ENCODE data around the gene CAMKMT.

The CAMKMT gene

DNA sequence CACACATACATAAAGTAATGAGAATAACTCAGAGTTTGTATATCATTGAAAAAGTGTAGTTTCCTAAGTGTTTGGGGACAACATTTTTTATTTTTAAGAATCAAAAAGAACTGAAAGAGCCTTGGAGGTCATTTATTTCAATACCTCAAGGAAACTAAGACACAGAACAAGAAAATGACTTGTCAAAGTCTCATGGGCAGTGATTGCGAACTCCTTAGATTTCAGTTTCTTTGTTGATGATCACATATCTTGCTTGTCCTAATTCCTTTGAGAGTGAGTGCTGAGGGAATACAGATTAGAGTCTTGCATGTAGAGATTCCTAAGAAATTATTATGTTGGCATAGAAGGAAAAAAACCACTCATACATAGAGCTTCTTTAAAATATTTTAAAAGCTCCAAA lies 243.8 kb downstream of the CAMKMT start:
- no peak for DNase-seq

DNA sequence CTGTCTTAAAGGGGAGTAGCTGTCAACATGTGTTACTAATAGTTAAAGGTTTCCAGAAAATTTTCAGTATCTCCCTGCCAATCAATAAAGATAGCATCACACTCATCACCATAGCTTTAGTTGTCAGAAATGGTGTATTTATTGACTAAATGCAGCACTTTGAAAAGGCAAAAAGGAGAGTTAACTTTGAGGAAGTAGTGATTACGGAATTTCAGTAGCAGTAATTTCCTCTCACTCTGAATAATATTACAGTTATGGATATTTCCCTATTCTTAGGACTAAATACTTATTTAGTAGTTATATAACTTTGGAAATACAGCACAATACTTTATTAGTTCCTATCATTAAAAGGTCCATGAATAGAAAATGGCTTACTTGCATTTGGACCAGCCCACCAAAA lies 250.5 kb downstream of the CAMKMT start:
- DNase-seq: no peak

DNA sequence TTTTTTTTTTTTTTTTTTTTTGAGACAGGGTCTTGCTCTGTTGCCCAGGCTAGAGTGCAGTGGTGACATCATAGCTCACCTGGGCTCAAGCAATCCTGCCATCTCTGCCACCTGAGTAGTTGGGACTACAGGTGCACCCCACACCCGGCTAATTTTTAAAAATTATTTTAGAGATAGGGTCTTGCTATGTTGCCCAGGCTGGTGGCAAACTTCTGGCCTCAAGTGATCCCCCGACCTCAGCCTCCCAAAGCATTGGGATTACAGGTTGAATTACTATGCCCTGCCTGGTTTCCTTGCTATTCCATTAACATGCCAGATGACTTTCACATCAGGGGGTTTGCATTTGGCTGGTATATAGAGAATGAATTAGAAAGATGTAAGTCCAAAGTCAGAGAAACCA lies 253.2 kb downstream of the CAMKMT start:
- DNase-seq: no peak

DNA sequence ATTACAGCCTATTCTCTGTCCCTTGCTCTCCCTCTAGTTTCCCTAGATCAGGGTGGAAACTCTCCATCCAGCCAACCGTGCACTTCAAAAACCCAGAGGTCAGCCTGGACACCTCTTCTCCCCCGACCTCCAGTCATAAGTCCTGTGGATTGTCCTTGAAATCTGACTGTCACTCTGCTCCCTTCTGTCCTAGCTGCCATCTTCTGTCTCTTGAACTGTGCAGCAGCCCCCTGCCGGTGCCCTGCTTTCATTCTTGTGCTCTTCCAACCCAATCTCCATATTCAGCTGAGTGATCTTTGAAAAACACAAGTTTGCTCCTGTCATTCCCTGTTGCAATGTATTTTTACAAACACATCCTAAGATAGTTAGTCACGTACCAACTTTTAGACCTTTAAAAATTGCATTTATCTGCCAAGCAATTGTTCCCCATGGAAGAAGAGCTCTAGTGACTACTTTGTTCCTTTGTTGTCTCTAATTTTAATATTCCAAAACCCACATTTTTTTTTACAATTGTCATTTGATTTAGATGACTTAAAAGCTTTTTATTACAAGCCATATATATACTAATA lies 254.3 kb downstream of the CAMKMT start:
- no peak for DNase-seq

DNA sequence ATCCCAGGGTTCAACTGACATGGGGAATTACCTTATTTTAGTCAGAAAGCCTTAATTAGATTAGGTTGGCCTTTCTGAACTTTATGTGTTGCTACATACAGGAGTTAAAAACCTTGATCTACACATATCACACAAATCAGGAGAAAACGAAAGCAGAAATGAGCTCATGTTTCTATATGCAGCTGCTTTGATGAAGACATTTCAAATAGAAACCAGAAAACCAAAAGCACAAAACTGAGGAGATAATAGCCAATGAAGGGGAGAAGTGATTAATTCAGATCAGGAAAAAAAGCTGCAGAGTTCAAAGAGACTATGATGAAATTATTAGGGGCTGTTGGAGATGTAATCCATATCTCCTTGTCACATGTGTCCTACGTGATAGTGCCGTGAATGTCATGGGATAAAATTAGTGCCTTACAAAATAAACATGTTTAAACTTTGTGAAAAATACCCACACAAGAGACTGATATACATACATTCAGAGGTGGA lies 255.0 kb downstream of the CAMKMT start:
- DNase-seq: no peak

DNA sequence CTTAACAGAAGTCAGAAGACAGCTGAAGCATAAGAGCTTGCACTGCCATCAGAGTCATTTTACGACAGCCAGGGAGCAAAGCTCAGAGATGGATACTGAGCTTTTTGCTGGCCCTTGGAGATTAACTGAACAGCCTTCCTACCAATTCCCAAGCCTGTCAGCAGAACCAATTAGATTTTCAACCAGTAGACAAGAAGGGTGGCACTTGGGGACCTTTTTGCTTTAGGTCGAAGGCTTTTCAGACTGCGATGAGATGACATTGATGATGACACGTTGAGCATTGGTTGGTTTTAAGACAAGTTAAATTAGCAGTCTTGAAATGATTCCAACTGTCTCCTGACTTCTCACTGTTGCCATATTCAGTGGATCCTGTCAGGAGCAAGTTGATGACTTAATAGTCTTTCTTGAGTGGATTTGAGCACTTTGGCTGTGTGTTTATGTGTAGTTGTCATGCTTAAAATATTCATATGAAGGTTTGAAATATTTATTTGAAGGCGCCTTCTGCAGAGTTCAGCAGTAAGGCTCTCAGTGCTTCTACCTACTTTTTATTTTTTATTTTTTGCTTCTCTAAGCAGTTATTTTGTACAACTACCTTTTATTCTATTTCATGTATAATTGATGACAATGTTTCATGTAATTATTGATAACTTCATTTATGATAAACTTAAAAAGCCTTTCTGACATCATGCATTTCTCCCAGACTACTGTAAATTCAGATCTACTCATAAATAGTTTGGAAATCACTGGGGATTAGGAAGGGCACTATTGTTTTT lies 256.7 kb downstream of the CAMKMT start:
- DNase-seq: no peak

DNA sequence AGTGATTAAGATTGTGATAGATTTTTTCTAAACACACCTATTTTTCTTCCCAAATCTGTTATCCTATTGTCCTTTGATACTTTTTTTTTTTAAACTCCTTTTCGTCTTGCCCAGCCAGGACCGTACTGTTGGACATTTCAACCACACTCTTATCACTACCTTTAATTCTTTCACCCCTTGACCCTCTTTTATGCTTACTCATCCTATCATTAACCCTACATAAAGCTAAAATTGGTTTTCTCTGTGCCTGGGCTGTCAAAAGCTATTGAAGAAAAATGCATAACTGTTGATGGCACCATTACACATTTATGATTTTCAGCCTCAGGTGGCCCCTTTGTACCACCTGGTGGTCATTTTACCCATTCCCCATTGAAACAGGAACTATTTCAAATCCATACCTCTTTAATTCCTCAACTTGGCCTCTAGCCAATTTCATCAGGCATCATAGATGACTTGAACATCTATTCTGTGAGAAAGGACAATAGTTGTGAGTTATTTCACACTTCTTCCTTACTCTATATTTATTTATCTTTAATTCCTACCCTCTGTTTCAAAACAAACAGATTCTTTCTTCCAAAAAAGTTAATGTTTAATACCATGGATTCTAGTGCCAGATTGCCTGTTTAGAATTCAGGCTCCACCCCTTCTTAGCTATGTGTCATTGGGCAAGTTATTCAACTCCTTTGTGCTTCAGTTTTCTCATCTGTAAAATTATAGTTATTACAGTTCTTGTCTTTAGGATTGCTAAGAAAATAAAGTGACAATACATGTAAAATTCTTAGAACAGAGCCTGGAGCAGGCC lies 258.6 kb downstream of the CAMKMT start:
- no peak for DNase-seq

DNA sequence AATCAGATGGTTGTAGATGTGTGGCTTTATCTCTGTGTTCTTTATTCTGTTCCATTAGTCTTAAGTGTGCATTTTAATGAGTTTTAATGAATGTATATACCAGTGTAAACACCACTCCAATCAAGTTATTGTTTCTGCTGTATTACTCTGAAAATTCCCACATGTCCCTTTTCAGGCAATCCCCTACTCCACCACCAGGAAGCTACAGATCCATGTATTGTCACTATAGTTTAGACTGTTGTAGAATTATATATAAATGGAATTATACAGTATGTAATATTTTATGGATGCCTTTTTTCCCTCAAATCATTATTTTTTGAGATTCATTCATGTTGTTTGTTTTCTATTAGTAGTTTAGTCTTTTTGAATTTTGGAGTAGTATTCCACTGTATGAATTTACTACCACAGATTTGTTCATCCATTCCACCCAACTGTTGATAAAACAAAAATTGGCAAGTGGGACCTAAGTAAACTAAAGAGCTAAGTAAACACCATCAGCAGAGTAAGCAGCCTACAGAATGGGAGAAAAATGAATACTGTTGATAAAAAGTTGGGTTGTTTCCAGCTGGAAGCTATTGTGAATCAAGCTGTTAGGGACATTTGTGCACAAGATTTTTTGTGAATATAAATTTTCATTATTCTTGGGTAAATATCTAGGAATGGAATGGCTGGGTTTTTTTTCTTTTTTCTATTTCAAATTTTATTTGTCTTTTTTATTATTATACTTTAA lies 262.0 kb downstream of the CAMKMT start:
- peak; percentile 76 for DNase-seq

DNA sequence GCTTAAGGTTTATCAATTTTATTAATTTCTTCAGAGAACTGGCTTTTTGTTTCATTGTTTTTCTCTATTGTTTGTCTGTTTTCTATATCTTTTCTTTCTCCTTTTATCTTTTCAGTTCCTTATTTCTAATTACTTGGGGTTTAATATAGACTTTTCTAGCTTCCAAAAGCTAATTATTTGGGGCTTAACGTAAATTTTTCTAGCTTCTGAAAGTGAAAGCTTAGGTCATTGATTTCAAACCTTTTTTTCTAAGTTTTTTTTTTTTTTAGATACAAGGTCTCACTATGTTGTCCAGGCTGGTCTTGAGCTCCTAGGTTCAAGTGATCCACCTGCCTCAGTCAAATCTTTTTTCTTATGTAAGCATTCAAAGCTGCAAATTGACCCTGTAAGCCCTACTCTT lies 266.6 kb downstream of the CAMKMT start:
- DNase-seq: no peak

DNA sequence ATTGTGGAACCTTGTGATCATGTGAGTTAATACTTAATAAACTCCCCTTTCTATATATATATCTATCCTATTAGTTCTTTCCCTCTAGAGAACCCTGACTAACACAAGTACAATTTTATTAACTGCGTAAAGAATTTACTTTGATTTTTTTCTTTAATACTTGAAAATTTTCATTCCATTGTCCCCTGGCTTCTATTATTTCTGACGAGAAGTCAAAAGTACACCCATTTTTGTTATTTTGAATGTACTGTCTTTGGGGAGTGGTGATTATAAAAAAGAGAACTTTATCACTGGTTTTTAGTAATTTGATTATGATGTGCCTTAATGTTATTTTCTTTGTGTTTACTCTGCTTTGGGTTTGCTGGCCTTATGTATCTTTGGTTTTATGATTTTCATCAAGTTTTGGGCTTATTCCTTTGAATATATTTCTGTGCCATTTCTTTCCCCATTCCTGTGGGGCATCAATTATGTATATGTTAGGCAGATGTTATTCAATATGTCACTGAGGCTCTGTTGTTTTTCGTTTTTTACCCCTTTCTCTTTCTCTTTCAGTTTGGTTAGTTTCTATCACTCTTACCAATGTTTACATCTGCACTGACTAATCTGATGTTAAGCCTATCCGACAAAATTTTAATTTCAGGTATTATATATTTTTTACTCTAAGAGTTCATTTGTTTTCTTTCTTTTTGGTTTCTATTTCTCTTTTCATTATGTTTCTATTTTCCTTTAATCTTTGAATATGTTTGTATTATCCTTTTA lies 271.4 kb downstream of the CAMKMT start:
- DNase-seq: no peak

DNA sequence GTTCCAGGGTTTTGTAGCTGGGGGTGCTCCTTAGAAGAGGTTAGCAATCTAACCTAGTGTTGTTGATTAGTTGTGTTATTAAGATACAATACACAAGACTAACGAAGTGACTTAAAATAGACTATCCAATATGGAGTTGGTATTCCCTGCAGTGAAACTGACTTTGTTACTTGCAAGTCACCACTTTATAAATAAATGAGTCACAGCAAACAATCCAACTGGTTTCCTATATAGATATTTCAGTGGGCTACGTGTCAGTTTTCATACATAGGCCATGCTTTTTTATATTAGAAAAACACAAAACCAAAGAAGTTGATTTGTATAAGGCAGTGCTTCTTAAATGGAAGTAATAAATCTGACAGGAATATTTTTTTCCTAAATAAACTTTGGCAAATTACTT lies 274.0 kb downstream of the CAMKMT start:
- no peak for DNase-seq

DNA sequence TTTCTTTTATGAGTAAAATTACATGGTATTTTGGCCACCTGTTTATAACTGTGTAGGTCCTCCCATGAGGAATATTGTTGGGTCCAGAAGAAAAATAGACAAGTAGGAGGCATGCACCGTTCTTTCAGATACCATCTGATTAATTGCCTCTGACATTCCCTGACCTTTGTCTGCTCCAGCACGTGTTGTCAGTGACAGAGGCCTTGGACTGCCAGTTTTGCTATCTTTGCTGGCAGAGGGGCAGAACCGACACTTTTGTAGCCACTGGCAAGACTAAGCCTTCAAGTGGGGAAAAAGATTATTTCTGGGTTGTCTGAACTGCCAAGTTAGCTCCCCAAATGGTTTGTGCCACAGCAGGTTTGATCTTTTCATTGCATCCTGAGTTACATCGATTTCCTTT lies 276.9 kb downstream of the CAMKMT start:
- no peak for DNase-seq

DNA sequence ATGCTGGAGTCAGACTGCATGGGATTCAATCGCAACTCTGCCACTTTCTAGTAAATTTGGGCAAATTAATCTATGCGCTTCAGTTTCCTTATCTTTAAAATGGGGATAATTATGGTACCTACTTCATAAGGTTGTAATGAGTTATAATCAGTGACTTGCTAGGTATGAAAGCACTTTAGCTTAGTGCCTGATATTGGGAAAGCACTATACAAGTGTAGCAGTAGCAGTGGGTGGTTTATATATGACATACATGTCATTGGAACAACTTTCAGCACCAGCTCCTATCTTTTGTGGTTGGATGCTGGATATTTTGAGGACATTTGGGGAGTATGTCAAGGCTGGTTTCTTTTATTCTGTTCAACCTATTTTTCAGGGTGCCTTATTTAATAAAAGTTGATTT lies 277.7 kb downstream of the CAMKMT start:
- DNase-seq: no peak

DNA sequence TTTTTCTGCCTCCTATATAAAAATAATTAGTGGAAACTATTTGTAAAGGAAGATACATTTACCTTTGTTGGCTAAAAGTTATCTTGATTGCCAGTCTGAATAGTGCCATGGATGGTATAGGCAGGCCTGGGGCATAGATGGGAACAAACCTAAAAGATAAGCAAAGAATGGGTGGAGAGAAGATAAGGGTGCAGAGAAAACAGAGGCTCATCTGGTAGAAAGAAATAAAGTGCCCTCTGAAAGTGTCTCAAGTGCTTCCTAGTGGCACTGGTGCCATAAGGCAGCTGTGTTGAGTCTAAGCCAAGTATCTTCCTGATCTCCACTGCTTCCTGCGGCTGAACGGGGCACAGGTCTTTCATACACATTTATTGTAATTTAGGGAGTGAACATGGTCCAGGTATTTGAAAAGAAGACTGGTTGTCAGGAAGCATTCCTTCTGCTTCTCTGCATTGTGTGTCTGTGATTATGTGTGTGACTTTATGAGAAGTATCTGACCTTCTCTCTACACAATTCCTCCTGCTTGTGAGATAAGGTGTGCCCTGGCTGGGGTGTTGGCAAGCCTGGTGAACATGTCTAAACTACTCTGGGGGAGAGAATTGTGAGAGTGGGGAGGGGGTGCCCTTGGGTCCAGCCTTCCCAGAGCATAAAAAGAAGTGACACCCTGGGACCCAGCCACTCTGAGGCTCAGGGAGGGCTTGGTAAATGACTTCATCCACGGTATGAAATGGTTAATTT lies 280.5 kb downstream of the CAMKMT start:
- DNase-seq: peak; percentile 65

DNA sequence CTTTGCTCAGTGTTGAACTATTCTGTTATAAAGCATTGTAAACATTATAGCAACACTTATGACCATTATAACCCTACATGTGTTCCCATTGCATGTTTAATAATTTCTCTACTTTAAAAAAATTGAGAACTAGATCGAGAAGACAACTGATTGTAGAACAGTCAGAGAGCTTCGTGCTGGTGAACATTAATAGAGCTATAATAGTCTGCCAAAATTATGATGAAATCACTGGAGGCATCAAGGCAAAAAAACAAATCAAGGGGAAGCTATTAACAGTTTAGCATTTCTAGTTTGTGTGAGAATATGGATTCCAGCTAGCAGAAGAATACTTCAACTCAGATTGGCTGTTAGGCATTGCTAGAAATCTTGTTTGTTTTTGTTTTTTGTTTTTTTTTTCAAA lies 284.2 kb downstream of the CAMKMT start:
- DNase-seq: no peak

DNA sequence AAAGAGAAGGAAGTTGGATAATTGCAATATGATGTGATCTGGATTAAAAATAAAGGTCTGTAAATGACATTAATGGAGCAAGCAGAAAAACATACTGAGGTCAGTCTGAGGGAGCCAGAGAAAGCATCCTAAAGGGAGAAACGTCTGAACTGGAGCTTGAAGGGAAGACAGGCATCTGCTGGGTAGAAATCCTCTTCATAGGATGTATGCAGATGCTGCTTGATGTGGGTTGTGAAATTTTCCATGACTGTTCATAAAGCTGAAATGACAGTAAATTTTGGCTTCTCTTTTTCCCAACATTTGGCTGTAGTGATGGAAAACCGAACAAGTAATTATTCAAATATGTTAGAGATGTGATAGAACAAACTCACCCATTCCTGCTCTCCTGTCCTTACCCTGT lies 287.6 kb downstream of the CAMKMT start:
- no peak for DNase-seq

DNA sequence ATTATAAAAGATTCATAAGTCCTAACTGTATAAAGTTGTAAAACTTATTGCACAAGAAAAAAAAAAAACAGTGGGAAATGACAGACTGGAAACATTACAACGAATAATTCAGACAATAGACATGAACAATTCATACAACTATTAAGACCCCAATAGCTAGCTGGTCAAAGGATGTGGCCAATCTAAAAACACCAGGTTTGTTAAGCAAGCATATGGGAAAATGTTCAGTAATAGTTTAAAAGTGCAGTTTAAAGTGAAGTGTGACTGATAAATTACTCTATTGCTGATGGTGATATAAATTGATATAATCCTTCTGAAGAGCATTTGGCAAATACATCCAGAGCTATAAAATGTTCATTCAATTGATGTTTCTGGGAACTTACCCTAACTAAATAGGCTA lies 289.0 kb downstream of the CAMKMT start:
- no peak for DNase-seq

DNA sequence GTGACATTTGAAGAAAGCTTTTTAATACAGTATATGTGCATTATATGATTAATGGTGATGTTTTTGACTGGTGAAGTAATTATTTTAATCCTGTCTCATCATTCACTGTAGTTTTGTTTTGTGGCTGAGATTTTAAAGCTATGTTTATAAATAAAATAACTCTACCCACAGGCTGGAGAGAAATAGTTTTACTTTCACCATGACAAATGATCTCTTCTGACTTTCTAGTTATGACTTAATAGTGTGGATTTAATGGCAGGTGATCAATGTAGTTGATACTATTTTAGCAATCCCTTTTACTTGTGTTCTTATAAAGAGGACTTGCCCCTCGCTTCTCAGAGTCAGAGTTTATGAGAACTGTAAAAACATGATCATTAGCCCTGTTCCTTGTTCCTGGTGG lies 290.2 kb downstream of the CAMKMT start:
- no peak for DNase-seq

DNA sequence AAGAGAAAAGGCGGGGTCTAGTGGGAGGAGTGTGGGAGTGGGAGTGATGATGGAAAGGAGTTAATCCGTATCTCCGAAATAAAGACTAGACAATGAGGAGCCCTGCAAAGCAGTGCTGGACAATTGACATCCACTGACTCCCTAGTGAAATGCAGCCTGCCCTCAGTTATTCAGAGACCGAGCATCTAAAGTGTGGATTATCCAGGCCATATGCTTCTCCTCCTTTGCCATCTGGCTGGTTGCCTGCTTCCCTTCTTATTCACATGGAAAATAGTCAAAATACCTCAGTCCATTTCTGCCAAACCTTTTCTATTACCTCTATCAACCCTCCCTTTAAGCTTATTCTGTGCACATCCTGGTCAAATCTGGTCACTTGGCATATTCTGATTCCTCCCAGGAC lies 291.0 kb downstream of the CAMKMT start:
- no peak for DNase-seq

DNA sequence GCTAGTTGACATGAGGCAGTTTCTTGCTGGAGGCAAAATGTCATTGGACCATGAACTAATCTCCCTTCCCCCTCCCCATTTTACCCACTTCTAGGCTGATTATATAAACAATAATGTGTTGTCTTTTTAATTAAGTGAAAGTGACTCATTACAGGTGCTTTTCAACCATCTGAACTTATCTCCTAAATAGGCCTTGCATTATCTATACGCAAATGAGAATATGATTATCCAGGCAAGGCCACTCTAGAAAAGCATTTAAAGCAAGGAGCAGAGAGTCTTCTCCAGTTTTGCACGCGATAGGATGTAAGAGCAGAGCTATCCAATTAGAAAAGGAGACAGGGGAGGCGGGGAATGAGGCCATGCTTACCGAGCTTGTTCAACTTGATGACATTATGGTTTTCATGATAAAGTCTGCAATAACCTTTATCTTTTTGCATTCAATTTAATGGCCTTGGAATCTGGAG lies 293.7 kb downstream of the CAMKMT start:
- DNase-seq: peak; percentile 16

DNA sequence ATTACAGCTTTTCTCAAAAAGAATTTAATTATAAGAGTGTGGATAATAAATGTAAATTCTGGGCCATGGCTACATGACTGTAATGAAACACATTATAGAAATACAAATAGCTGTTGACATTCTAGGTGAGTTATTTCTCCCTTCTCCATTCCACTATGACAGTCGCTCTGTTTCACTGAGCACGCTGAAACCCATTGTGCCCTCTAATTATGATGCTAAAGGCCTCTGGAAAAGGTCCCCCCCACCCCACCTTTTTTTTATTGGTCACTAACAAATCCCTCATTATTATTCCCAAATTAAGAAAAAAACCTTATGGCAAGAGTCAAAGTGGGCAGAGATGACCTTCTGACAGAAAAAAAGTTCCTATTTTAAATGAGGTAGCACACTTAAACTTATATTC lies 294.7 kb downstream of the CAMKMT start:
- no peak for DNase-seq

Measured in DMS79 (cell line).